ENCODE data around the gene TBCE.

DNA sequence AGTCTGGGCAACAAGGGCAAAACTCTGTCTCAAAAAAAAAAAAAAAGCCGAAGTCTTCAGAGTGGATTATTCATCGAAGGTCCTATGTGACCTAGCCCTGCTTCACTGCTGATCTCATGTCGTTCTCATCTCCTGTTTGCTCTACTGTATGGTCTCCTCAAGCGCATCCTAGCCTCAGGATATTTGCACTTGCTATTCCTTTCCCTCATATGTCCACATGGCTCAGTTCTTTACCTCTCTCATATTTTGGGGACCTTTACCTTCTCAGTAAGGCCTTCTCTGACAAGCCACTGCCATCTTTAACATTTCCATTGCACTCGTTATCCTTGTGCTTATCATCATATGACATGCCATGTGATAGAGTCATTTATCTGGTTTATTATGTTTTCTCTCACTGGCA, 2.6 kb downstream of the TBCE start:
- TF ChIP-seq, protein P1, sequence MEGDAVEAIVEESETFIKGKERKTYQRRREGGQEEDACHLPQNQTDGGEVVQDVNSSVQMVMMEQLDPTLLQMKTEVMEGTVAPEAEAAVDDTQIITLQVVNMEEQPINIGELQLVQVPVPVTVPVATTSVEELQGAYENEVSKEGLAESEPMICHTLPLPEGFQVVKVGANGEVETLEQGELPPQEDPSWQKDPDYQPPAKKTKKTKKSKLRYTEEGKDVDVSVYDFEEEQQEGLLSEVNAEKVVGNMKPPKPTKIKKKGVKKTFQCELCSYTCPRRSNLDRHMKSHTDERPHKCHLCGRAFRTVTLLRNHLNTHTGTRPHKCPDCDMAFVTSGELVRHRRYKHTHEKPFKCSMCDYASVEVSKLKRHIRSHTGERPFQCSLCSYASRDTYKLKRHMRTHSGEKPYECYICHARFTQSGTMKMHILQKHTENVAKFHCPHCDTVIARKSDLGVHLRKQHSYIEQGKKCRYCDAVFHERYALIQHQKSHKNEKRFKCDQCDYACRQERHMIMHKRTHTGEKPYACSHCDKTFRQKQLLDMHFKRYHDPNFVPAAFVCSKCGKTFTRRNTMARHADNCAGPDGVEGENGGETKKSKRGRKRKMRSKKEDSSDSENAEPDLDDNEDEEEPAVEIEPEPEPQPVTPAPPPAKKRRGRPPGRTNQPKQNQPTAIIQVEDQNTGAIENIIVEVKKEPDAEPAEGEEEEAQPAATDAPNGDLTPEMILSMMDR (IDR thresholded peaks at IDR 0.05; ENCODE audit: insufficient read depth, low read length, poor library complexity, severe bottlenecking): no peak
- no peak for TF ChIP-seq EZH2phosphoT487 (conservative IDR thresholded peaks at IDR 0.05; ENCODE audit: low read length)
